K562 (cell line): ENCODE results near the gene ZNF652. TPM values are rescaled to one million over a fixed set of nuclear protein-coding genes. Genes with fewer than 3 reads are reported as not detected.

ENCODE experiments used
- BCOR ChIP-seq: fragments of 450-650 bp; IDR thresholded peaks from 2 replicates; pipeline ENCODE4 v1.6.1; 2016
- CBX2 ChIP-seq: fragments of 200-600 bp; sonication (generic); IDR thresholded peaks from one replicate; pipeline ENCODE4 v1.6.1; 2012; ENCODE audit warnings: mild to moderate bottlenecking, low read length, inconsistent platforms; ENCODE audit not compliant: insufficient read depth, poor library complexity, severe bottlenecking
- EHMT2 ChIP-seq: fragments of 450-650 bp; IDR thresholded peaks from 2 replicates; pipeline ENCODE4 v1.6.1; 2018; ENCODE audit warnings: antibody characterized with exemption
- EP300 ChIP-seq: IDR thresholded peaks from 2 replicates; pipeline ENCODE4 v1.6.1; 2012; ENCODE audit warnings: low read length, improper control_type of control experiment
- FUS ChIP-seq: fragments of 200-400 bp; formaldehyde crosslinking; optimal IDR thresholded peaks from 2 replicates; pipeline ENCODE3; 2017; ENCODE audit warnings: low read depth, low read length
- HNRNPH1 ChIP-seq: fragments of 200-400 bp; formaldehyde crosslinking; optimal IDR thresholded peaks from 2 replicates; pipeline ENCODE3; 2017; ENCODE audit warnings: low read depth, mild to moderate bottlenecking, low read length, moderate library complexity
- KDM4B ChIP-seq, 2 experiments: fragments of 450-650 bp in 1 of 2; sonication (generic) in 1 of 2; IDR thresholded peaks; 2 replicates each; pipeline ENCODE4 v1.6.1; 2016 to 2017; ENCODE audit warnings: borderline replicate concordance in 2 of 2, antibody characterized with exemption in 1 of 2, low read depth in 1 of 2, mild to moderate bottlenecking in 1 of 2
- MEIS2 ChIP-seq: fragments of 450-650 bp; IDR thresholded peaks from 2 replicates; pipeline ENCODE4 v1.6.1; 2014; ENCODE audit warnings: mild to moderate bottlenecking; ENCODE audit not compliant: partially characterized antibody
- NCOR1 ChIP-seq: fragments of 450-650 bp; IDR thresholded peaks from 2 replicates; pipeline ENCODE4 v1.6.1; 2016; ENCODE audit warnings: mild to moderate bottlenecking, moderate library complexity
- NFRKB ChIP-seq: fragments of 450-650 bp; IDR thresholded peaks from 2 replicates; pipeline ENCODE4 v1.6.1; 2016; ENCODE audit warnings: low read depth
- NONO ChIP-seq, 2 experiments: fragments of 200-400 bp in 1 of 2; fragments of 450-650 bp in 1 of 2; formaldehyde crosslinking in 1 of 2; IDR thresholded peaks; 2 replicates each; pipeline ENCODE4 v1.6.1; 2017; ENCODE audit warnings: low read depth in 2 of 2, mild to moderate bottlenecking in 2 of 2, moderate library complexity in 2 of 2, low read length in 1 of 2
- PHF20 ChIP-seq: fragments of 450-650 bp; IDR thresholded peaks from 2 replicates; pipeline ENCODE4 v1.6.1; 2018; ENCODE audit not compliant: partially characterized antibody
- RBM34 ChIP-seq: fragments of 200-400 bp; formaldehyde crosslinking; IDR thresholded peaks from 2 replicates; pipeline ENCODE4 v1.6.1; 2018; ENCODE audit warnings: low read length, borderline replicate concordance; ENCODE audit not compliant: insufficient read depth
- SMAD2 ChIP-seq: fragments of 150-350 bp; IDR thresholded peaks from 2 replicates; pipeline ENCODE4 v1.6.1; 2014; ENCODE audit warnings: low read depth, mild to moderate bottlenecking, low read length
- TOE1 ChIP-seq, 2 experiments: fragments of 450-650 bp in 1 of 2; sonication (generic) in 1 of 2; formaldehyde crosslinking in 1 of 2; IDR thresholded peaks; 2 replicates each; pipeline versions ENCODE4 v1.7.1 to v1.8.0; 2016 to 2022; ENCODE audit warnings: borderline replicate concordance in 2 of 2, mild to moderate bottlenecking in 2 of 2, antibody characterized with exemption in 1 of 2, inconsistent platforms in 1 of 2, low read depth in 1 of 2, missing genetic modification reagents in 1 of 2, moderate library complexity in 1 of 2
- polyA plus RNA-seq, 8 experiments: library from polyadenylated mRNA; depleted of rRNA in 4 of 8; stranded (reverse) in 5 of 8; unstranded in 3 of 8; fragments of >200 nt; fragmentation: Nextera tagmentation in 2 of 8; fragmentation: Illumina TruSeq in 1 of 8; extraction: Ambion mirVana in 2 of 8; extraction: Trizol in 1 of 8; gene quantifications; 2 replicates each; pipeline versions ENCODE4 v1.2.1 to v1.2.3, GENCODE V29; 2011 to 2014; ENCODE audit warnings: inconsistent platforms in 1 of 8, missing spikeins in 1 of 8
- total RNA-seq, 7 experiments: library from RNA; depleted of rRNA in 6 of 7; stranded (reverse); fragments of >200 nt in 6 of 7; fragmentation: Illumina TruSeq in 2 of 7; extraction: Trizol in 2 of 7; gene quantifications; 2 replicates each; pipeline versions ENCODE4 v1.2.1 to v1.2.3, GENCODE V29; 2011 to 2021; ENCODE audit warnings: low replicate concordance in 1 of 7
- TF ChIP-seq, protein P1 (sequence below): fragments of 250-450 bp; sonication (Bioruptor Pico); IDR thresholded peaks from 2 replicates; pipeline ENCODE4 v1.4.0; 2020; ENCODE audit warnings: mild to moderate bottlenecking
- TF ChIP-seq, protein P2 (sequence below): sonication (generic); formaldehyde crosslinking; IDR thresholded peaks from 2 replicates; pipeline ENCODE4 v1.8.1; 2023; ENCODE audit warnings: mild to moderate bottlenecking, missing genetic modification reagents

Gene ZNF652
- total and polyA plus RNA-seq, 9 of the 15 experiments (the other 6 are each of a cell fraction or from before 2014, with no cell fraction given) = 5.1 to 15.5 (median 7.8) TPM

DNA sequence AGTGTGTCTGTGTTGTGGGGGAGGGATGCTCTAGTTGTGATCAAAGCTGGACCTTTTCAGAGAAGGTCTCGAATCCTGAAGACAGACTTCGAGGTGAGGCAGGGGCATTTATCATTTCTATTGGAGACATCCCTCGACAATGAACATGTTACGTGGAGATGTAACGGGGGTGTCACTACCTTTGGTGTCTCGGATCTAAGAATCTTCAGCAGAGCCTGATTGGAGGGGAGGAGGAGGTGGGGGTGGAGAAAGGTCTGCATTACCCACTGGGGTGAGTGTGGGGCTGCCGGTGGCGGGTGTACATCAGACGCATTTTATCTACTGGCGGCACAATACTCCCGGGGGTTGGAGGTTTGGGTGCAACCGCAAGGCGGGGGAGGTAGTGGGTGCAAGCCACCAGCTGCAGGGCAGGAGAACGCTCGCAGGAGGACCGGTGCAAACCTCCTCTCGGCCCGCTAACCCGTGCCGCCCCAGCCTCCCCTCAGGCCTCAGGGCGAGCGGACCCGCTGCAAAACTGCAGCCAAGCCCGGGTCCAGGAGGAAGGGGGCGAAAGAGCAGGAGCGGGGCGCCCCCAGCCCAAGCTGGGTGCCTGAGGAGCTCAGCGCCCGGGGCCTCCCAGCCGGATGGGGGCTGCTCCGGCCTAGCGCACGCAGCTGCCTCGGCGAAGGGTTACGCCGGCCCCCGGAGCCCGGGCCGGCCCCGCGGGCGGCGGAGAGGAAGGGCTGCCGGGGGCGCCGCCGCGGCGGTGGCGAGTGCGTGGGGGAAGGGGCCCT is 735 bp downstream of the ZNF652 start (continued):
- TF ChIP-seq NFRKB (no peak; the same call in 1 of the 2 replicates), KDM4B (IDR thresholded peaks at IDR 0.05; ENCODE audit: borderline replicate concordance in 2 of 2, low read depth in 1 of 2) (peak in 1 of 2 experiments; percentile 56; a peak in 1 of 4 replicates), HNRNPH1 (no peak), PHF20 (peak; percentile 32), TOE1 (IDR thresholded peaks at IDR 0.05; ENCODE audit: borderline replicate concordance) (no peak), TOE1 (CRISPR knock-in tag; IDR thresholded peaks at IDR 0.05; ENCODE audit: borderline replicate concordance, low read depth) (no peak), BCOR (peak; percentile 52; the same call in 1 of the 2 replicates), CBX2 (no peak), SMAD2 (no peak), EP300 (peak; percentile 44), NONO (IDR thresholded peaks at IDR 0.05; ENCODE audit: low read depth in 2 of 2, low read length in 1 of 2) (peak in 1 of 2 experiments; percentile 54; a peak in 1 of 4 replicates), EHMT2 (no peak), FUS (no peak), RBM34 (no peak), MEIS2 (peak; percentile 45), NCOR1 (peak; percentile 59; the same call in 1 of the 2 replicates)
- TF ChIP-seq, protein P1, sequence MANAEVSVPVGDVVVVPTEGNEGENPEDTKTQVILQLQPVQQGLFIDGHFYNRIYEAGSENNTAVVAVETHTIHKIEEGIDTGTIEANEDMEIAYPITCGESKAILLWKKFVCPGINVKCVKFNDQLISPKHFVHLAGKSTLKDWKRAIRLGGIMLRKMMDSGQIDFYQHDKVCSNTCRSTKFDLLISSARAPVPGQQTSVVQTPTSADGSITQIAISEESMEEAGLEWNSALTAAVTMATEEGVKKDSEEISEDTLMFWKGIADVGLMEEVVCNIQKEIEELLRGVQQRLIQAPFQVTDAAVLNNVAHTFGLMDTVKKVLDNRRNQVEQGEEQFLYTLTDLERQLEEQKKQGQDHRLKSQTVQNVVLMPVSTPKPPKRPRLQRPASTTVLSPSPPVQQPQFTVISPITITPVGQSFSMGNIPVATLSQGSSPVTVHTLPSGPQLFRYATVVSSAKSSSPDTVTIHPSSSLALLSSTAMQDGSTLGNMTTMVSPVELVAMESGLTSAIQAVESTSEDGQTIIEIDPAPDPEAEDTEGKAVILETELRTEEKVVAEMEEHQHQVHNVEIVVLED (CRISPR knock-in tag) = no peak
- TF ChIP-seq, protein P2, sequence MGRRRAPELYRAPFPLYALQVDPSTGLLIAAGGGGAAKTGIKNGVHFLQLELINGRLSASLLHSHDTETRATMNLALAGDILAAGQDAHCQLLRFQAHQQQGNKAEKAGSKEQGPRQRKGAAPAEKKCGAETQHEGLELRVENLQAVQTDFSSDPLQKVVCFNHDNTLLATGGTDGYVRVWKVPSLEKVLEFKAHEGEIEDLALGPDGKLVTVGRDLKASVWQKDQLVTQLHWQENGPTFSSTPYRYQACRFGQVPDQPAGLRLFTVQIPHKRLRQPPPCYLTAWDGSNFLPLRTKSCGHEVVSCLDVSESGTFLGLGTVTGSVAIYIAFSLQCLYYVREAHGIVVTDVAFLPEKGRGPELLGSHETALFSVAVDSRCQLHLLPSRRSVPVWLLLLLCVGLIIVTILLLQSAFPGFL (CRISPR knock-in tag) = no peak
